ENCODE measurements around the gene TASOR. TPM values are rescaled to one million over a fixed set of nuclear protein-coding genes. Genes with fewer than 3 reads are reported as not detected.
"Not testable (repeated sequence)": the region's sequence is repeated elsewhere in the genome, so short reads cannot be mapped to it uniquely, and the experiment has no call there.

TASOR gene, protein sequence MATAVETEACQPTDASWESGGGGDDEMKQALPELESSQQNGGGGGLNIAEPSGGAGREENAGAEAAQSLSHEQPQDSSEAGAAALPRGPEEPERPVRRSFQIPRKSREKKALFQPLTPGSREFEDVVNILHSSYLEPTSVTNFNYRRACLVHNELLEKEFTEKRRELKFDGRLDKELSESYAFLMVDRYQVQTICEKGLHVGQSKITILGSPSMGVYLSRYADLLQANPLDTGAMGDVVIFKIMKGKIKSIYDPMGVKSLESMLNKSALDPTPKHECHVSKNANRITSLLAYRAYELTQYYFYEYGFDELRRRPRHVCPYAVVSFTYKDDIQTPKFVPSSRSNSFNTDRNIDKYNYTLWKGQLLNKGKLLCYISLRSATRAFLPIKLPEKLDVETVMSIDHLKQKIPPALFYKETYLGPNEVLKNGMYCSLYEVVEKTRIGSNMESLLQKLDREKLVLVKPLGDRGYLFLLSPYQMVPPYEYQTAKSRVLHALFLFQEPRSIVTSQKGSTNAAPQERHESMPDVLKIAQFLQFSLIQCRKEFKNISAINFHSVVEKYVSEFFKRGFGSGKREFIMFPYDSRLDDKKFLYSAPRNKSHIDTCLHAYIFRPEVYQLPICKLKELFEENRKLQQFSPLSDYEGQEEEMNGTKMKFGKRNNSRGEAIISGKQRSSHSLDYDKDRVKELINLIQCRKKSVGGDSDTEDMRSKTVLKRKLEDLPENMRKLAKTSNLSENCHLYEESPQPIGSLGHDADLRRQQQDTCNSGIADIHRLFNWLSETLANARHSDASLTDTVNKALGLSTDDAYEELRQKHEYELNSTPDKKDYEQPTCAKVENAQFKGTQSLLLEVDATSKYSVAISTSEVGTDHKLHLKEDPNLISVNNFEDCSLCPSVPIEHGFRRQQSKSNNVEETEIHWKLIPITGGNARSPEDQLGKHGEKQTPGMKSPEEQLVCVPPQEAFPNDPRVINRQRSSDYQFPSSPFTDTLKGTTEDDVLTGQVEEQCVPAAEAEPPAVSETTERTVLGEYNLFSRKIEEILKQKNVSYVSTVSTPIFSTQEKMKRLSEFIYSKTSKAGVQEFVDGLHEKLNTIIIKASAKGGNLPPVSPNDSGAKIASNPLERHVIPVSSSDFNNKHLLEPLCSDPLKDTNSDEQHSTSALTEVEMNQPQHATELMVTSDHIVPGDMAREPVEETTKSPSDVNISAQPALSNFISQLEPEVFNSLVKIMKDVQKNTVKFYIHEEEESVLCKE (N-terminal part only)
- total RNA-seq = 16.3 TPM

DNA sequence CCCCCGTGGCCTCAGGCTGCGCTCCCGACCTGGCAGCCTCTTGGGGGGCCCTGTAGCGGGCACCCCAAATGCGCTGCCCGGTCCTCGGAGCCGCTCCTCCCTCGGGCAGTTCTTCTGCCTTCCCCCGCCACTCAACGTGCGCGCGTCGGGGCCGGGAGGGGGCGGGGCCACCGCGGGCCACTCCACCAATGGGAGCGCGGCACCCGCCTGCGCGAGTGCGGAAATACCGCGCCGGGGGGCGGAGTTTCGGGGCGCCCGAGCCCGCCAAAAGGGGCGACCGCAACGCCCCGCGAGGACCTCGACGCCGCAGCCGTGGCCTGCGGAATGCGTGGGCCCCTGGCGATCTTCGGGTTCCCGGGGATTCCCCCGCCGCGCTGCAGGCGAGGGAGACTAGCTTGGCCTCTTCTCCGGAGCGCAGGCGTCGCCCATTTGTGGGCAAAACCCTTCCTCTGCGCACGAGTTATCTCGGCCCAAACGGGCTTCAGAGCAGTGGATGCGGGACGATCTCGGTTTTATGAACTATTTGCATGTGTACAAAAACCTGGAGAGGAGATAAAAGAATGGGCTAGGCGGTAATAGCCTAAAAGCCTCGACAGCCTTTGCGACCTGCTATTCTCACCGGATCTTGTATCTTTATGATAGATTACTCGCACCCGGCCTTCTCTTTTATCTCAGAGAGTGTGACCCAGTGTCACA is at the start of gene TASOR:
TASOR (minus strand) TSS at position 144 of the 696 bp plus-strand sequence. CDS start 259 bp downstream, outside the sequence.
- DNase-seq (ENCODE audit: low spot score) (peak; percentile 81), ATAC-seq (peak; percentile 96)

GRCh38 chr3:56732109-56732508 is 49.0 kb upstream of the TASOR start:
- ATAC-seq = no peak
- DNase-seq (ENCODE audit: low spot score) = no peak

GRCh38 chr3:56725175-56725574 is 42.1 kb upstream of the TASOR start:
- ATAC-seq (no peak), DNase-seq (ENCODE audit: low spot score) (no peak)

DNA sequence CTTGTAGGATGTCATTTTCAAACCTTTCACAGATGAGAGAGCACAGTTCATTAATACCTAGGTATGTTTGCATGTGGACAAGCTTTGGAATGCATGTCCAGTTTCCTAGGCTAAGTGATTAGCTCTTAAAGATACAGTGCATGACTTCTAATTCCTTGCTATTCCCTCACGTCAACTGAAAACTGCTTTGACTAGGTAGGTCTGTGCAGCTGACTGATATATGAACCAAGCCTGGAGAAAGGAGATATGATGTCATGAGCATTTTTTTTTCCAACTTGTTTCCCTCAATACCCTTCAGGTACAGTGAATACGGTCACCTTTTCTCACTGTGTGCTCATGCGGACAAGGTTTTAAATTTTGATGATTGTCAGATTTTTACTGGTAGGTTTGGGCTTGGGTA is 41.6 kb upstream of the TASOR start:
- DNase-seq (ENCODE audit: low spot score) = no peak
- ATAC-seq = no peak

DNA sequence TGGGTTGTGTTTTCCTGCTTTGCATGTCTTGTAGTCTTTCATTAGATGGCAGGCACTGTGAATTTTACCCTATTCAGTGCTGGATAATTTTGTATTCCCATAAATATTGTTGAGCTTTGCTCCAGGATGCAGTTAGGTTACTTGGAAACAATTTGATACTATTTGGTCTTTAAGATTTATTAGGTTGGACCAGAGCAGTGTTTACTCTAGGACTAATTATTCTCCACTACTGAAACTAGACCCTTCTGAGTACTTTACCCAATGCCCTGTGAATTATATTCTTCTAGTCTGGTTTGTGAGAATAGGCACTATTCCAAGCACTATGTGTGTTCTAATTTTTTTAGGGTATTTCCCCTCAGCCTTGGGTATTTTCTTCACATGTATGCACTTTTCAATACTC is 37.8 kb upstream of the TASOR start:
- DNase-seq (ENCODE audit: low spot score) (no peak), ATAC-seq (no peak)

DNA sequence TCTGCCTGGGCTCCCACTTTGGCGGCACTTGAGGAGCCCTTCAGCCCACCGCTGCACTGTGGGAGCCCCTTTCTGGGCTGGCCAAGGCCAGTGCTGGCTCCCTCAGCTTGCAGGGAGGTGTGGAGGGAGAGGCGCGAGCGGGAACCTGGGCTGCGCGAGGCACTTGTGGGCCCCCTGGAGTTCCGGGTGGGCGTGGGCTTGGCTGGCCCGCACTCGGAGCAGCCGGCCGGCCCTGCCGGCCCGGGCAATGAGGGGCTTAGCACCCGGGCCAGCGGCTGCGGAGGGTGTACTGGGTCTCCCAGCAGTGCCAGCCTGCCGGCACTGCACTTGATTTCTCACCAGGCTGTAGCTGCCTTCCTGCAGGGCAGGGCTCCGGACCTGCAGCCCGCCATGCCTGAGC is 35.7 kb upstream of the TASOR start:
- ATAC-seq; DNase-seq (ENCODE audit: low spot score): not testable (repeated sequence)

DNA sequence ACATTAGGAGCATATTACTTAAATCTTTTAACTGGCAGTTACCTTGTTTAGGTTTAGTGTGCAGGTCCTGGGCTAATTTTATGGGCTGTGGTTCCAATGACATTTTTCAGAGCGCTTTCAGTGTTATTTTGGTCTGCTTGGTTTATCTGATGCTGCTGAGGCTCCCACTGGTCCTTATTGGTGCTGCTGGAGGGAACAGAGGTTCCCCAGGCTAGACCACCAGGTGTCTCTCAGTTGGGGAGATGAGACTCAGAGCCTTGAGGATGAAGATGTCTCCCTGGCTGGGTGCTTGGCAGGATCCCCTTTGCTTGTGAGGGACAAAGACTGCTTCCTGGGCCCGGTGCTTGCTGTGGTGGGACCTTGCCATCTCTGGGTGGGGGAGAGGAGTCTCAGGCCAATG is 28.3 kb upstream of the TASOR start:
- ATAC-seq = no peak
- no peak for DNase-seq (ENCODE audit: low spot score)

DNA sequence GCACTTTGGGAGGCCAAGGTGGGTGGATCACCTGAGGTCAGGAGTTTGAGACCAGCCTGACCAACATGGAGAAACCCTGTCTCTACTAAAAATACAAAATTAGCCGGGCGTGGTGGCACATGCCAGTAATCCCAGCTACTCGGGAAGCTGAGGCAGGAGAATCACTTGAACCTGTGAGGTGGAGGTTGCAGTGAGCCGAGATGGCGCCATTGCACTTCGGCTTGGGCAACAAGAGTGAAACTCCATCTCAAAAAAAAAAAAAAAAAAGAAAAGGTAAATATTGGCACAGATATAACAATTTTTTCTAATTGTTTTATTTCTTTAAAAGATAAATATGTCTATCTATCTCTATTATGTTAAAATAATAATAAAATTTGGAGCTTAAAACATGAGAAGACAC is 24.3 kb upstream of the TASOR start:
- not testable (repeated sequence) for ATAC-seq; DNase-seq (ENCODE audit: low spot score)

DNA sequence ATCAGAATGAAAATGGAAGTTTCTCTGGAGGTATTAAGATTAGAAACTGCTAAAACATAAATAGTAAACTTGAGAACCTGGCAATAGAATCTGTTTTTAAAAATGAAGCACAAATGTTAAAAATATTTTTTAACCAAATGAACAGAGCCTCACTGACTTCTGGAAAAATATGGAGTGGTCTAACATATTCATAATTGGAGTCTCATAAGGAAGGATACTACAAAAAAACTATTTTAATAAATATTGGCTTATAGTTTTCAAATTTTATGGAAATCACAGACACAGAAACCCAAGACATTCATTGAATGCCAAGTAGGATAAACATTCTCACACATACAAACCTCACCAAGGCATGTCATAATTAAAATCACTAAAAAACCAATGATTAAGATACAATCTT is 23.6 kb upstream of the TASOR start:
- DNase-seq (ENCODE audit: low spot score) (no peak), ATAC-seq (no peak)

GRCh38 chr3:56704706-56705105 is 21.6 kb upstream of the TASOR start:
- ATAC-seq = no peak
- DNase-seq (ENCODE audit: low spot score) = no peak

- peak; percentile 88 for ATAC-seq
- DNase-seq (ENCODE audit: low spot score) = no peak
Measured at GRCh38 chr3:56702490-56703315, 19.6 kb upstream of the TASOR start.

DNA sequence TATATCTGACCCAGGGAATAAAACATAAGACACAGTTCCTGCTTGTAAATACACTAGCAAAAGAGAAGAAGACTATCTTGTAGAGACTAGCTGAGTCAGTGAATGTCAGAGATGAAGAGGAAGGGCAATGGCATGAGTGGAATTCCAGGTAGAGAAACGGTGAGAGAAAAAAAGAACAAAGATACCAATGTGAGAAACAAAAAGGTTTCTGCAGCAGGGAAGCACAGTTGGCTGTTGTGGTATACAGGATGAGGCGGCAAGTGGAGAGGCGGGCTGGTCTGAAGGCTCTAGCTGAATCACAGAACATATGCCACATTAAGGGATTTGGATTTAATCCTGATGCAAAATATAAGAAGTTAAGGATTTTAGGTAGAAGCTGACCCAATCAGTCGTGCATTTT is 17.1 kb upstream of the TASOR start:
- no peak for DNase-seq (ENCODE audit: low spot score)
- ATAC-seq = no peak

DNA sequence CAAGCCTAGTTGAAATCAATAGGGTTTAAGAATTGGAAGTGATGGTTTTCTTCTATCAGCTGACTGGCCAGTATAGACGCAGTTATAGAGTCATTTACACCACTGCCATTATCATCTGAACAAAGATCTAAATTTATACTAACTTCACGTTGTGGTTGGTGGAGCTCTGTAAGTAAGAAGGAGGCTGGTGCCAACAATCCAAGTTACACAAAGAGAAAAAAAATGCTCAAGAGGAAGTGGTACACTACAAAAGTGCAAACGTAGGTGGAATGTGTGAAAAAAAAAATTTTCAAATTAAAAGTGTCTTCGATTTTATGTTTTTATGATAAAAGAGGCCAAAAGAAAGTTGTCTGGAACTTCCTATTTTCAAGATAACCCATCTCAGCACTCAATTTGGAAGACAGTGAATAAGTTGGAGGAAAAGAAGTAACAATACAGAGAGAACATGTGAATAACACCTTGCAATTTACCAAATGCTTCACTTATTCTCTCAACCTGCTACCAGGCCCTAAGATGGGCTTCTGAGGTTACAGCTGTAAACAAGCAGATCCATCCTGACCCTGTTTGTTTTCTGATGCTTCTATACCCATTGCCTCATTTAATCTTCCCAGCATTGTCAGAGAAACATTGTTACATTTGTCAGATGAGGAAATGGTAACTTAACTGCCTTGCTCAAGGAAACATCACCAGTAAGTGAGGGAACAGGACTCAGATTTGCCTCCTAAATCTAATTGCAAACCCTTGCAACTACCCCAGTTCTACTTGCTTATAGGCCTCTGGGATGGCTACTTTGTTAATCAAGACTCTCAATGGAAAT is 12.0 kb upstream of the TASOR start:
- DNase-seq (ENCODE audit: low spot score) (no peak), ATAC-seq (no peak)

DNA sequence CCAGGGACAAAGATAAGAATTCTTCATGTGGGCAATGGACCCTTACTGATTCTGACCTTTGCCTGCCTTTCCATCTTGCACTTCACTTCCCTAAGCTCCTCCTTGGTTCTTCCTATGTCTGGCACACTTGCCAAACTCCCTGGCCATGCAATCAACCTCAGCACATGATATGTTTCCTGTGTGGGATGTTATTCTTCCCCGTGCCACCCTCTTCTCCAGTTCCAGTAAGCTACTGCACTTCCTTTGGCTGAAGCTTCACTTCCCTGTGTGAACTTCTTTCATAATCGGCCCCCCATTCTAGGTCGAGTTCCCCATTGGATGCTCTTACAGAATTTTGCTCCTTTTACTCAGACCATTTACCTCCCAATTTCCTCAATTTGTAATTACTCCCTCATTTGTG is 10.7 kb upstream of the TASOR start:
- ATAC-seq (peak; percentile 41), DNase-seq (ENCODE audit: low spot score) (no peak)

GRCh38 chr3:56692520-56693433 is 9.7 kb upstream of the TASOR start:
- ATAC-seq; DNase-seq (ENCODE audit: low spot score): not testable (repeated sequence)

GRCh38 chr3:56692001-56692365 is 8.9 kb upstream of the TASOR start:
- ATAC-seq; DNase-seq (ENCODE audit: low spot score): not testable (repeated sequence)

- DNase-seq (ENCODE audit: low spot score) = no peak
- ATAC-seq = no peak
Measured at GRCh38 chr3:56691165-56692000, 8.3 kb upstream of the TASOR start.
